Karpas-422 (cell line): ENCODE data around the gene NPW. TPM values are rescaled to one million over a fixed set of nuclear protein-coding genes. Genes with fewer than 3 reads are reported as not detected.

Source experiments
- DNase-seq: peaks from one replicate; pipeline ENCODE4 v3.0.0-alpha.2; 2015
- H2AFZ ChIP-seq: fragments of 200-600 bp; sonication (generic); 2 replicates; pipeline ENCODE4 v1.6.1; 2014; ENCODE audit warnings: antibody characterized with exemption, low read length, mixed read lengths
- H3K27ac ChIP-seq: fragments of 200-600 bp; sonication (generic); 2 replicates; pipeline ENCODE4 v1.5.1; 2014; ENCODE audit warnings: mild to moderate bottlenecking, low read length, moderate library complexity
- H3K27me3 ChIP-seq: fragments of 200-600 bp; sonication (generic); 2 replicates; pipeline ENCODE4 v1.6.1; 2014; ENCODE audit warnings: low read length, mixed read lengths
- H3K36me3 ChIP-seq: fragments of 200-600 bp; sonication (generic); 2 replicates; pipeline ENCODE4 v1.6.1; 2014; ENCODE audit warnings: low read length, mixed read lengths; ENCODE audit not compliant: insufficient read depth
- H3K4me1 ChIP-seq: fragments of 200-600 bp; sonication (generic); 2 replicates; pipeline ENCODE4 v1.6.1; 2014; ENCODE audit warnings: mild to moderate bottlenecking, low read length, mixed read lengths
- H3K4me2 ChIP-seq: fragments of 200-600 bp; sonication (generic); 2 replicates; pipeline ENCODE4 v1.6.1; 2014; ENCODE audit warnings: low read length, low read depth, mild to moderate bottlenecking; ENCODE audit not compliant: poor library complexity, severe bottlenecking
- H3K4me3 ChIP-seq: fragments of 200-600 bp; sonication (generic); 2 replicates; pipeline ENCODE4 v1.5.1; 2014; ENCODE audit warnings: mild to moderate bottlenecking, antibody characterized with exemption, low read length, mixed read lengths
- H3K79me2 ChIP-seq: fragments of 200-600 bp; sonication (generic); 2 replicates; pipeline ENCODE4 v1.6.1; 2014; ENCODE audit warnings: mild to moderate bottlenecking, low read length, mixed read lengths
- H3K9ac ChIP-seq: fragments of 200-600 bp; sonication (generic); 2 replicates; pipeline ENCODE4 v1.6.0; 2014; ENCODE audit warnings: low read length
- H3K9me2 ChIP-seq: fragments of 200-600 bp; sonication (generic), shearing (Covaris generic); replicated peaks from 2 replicates; pipeline ENCODE4 v1.6.0; 2014; ENCODE audit warnings: mild to moderate bottlenecking, low read length, moderate library complexity; ENCODE audit not compliant: insufficient read depth
- H3K9me3 ChIP-seq: fragments of 300-700, 200-600 bp; sonication (generic); 2 replicates; pipeline ENCODE4 v1.6.1; 2014; ENCODE audit warnings: low read length, mixed read lengths
- H4K20me1 ChIP-seq: fragments of 200-600 bp; sonication (generic); 2 replicates; pipeline ENCODE4 v1.6.1; 2014; ENCODE audit warnings: mild to moderate bottlenecking, antibody characterized with exemption, low read length, low read depth; ENCODE audit not compliant: insufficient read depth
- total RNA-seq: library from RNA; depleted of rRNA; stranded (reverse); fragments of >200 nt; shearing (Covaris generic); gene quantifications from 2 replicates; pipeline ENCODE4 v1.2.3, GENCODE V29; 2014; ENCODE audit warnings: low replicate concordance

Gene NPW
- total RNA-seq, 1 experiment from 2014 or later, result not detected

DNA sequence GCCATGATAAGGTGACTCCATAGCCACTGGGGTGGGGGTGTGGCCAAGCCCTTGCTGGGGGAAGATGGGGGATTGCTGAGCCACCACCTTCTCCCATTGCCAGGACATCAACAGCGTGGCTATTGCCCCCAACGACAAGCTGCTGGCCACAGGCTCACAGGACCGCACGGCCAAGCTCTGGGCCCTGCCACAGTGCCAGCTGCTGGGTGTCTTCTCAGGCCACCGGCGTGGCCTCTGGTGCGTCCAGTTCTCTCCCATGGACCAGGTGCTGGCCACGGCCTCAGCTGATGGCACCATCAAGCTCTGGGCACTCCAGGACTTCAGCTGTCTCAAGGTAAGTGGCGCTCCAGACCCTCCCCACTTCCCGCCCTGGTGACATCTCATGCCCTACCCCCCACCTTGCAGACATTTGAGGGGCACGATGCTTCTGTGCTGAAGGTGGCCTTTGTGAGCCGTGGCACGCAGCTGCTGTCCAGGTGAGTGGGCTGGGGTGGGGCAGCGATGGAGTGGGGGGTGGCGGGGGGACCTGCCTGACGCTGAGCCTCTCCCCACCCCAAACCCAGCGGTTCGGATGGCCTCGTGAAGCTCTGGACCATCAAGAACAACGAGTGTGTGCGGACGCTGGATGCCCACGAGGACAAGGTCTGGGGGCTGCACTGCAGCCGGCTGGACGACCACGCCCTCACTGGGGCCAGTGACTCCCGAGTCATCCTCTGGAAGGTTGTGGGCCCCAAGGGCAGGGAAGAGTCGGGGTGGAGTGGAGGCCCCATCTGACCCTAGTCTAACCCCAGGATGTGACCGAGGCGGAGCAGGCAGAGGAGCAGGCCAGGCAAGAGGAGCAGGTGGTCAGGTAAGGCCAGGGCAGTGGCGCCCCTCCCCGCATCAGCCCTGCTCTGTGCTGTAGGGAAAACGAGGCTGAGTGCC lies 42.4 kb upstream of the NPW start:
- H3K4me1 ChIP-seq, result peaks cover 19% of the 10 kb centered on the region
- H3K4me2 ChIP-seq, result no peak overlapping the region
- no peaks in the 10 kb centered on the region for H3K9me2 ChIP-seq
- H3K9me3 ChIP-seq, result no peaks in the 10 kb centered on the region
- no peak overlapping the region for H2AFZ ChIP-seq
- no peak overlapping the region for H3K4me3 ChIP-seq
- H3K9ac ChIP-seq, result no peak overlapping the region
- H4K20me1 ChIP-seq, result no peaks in the 10 kb centered on the region; the same call in 1 of the 2 replicates
- H3K27me3 ChIP-seq, result no peaks in the 10 kb centered on the region
- no peak overlapping the region for H3K27ac ChIP-seq
- DNase-seq, result no peak
- H3K36me3 ChIP-seq, result peaks cover 2% of the 10 kb centered on the region; the same call in 1 of the 2 replicates
- H3K79me2 ChIP-seq, result peaks cover 18% of the 10 kb centered on the region

DNA sequence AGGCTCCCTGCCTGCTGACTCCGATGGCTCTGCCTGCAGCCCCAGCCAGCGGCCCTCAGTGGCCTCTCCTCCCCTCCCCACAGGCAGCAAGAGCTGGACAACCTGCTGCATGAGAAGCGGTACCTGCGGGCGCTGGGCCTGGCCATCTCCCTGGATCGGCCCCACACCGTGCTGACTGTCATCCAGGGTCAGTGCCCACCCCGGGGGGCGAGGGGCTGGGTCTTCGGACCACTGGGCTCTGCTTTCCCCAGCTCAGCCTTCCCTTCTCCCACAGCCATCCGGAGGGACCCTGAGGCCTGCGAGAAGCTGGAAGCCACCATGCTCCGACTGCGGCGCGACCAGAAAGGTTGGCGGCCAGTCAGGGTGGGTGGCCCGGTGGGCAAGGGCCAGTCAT lies 41.7 kb upstream of the NPW start:
- Histone ChIP-seq H3K27ac (no peak overlapping the region), H3K27me3 (no peaks in the 10 kb centered on the region), H3K36me3 (peaks cover 2% of the 10 kb centered on the region; the same call in 1 of the 2 replicates), H3K9ac (no peak overlapping the region), H3K9me3 (no peaks in the 10 kb centered on the region), H3K4me3 (no peak overlapping the region), H4K20me1 (no peaks in the 10 kb centered on the region; the same call in 1 of the 2 replicates), H2AFZ (no peak overlapping the region), H3K79me2 (peaks cover 11% of the 10 kb centered on the region), H3K4me1 (peaks cover 16% of the 10 kb centered on the region), H3K4me2 (no peak overlapping the region), H3K9me2 (no peaks in the 10 kb centered on the region)
- no peak for DNase-seq

DNA sequence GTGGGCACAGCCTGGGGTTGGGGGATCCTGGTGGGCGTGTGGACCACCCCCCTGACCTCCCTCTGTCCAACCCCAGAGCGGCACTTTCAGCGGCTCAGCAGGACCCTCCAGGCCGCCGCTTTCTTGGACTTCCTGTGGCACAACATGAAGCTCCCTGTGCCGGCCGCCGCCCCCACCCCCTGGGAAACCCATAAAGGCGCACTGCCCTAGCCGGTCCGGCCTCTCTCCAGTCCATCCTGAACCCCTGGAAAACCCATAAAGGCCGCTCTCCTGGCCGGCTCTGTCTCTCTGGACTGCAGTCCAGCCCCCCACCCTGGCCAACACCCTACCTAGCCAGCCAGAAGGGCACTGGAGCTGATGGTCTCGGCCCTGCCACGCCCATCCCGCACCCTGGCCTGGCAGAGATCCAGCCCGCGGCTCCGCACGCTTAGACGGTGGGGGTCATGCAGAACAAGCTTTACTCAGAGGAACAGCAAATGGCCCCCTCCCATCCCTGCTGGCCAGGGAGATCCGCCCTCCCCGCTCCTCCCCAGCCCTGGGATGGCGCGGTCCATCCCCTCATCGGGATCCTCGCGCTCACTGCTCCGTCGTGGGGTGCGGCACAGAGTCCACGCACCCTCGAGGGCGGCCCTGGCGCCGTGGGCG lies 41.0 kb upstream of the NPW start:
- Histone ChIP-seq H3K9me2 (no peaks in the 10 kb centered on the region), H3K79me2 (peaks cover 4% of the 10 kb centered on the region), H3K27me3 (no peaks in the 10 kb centered on the region), H3K9me3 (no peaks in the 10 kb centered on the region), H3K9ac (no peak overlapping the region), H4K20me1 (no peaks in the 10 kb centered on the region), H3K36me3 (peaks cover 2% of the 10 kb centered on the region; the same call in 1 of the 2 replicates), H3K4me2 (no peak overlapping the region), H3K4me3 (no peak overlapping the region), H3K4me1 (peaks cover 11% of the 10 kb centered on the region), H2AFZ (no peak overlapping the region), H3K27ac (no peak overlapping the region)
- DNase-seq, result no peak

DNA sequence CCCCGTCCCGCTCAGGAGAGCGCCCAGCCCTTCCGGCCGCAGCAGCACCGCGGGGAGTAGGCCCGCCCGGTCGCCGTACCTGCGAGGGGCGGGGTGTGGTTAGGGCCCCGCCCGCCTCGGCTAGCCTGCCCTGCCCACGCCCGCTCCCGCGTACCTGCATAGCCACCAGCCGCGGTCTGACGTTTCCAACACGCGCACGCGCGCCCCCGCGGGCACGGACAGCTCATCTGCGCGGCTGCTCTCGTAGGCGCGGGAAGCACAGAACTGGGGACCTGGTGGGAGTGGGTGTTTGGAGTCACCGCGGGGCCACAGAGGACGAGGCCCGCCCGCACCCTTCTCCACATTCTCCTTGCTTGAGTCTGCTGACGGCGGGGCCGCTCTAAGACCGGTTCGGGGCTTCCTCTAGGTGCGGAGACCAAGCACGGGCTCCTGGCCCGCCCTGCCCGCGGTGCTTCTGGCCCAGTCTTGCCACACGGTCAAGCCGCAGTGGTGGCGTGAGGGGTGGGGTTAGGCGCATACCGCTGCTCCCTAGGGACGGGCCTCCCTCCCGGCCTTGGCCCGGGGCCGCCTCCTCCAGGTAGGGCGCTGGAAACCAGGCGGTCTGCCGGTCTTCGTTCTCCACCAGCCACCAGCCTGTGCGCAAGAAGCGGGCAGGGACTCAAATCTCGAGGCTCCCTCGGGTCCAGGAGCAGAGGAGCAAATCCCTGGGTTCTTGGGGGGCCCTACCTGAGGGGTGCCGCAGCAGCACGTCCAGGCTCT lies 40.1 kb upstream of the NPW start:
- Histone ChIP-seq H3K79me2 (peaks cover under 1% of the 10 kb centered on the region), H4K20me1 (no peaks in the 10 kb centered on the region), H3K27me3 (no peaks in the 10 kb centered on the region), H2AFZ (no peak overlapping the region), H3K4me2 (no peak overlapping the region), H3K4me1 (peaks cover 11% of the 10 kb centered on the region), H3K9me3 (no peaks in the 10 kb centered on the region), H3K9ac (no peak overlapping the region), H3K4me3 (no peak overlapping the region), H3K36me3 (peaks cover 2% of the 10 kb centered on the region; the same call in 1 of the 2 replicates), H3K9me2 (no peaks in the 10 kb centered on the region), H3K27ac (no peak overlapping the region)
- DNase-seq, result no peak

DNA sequence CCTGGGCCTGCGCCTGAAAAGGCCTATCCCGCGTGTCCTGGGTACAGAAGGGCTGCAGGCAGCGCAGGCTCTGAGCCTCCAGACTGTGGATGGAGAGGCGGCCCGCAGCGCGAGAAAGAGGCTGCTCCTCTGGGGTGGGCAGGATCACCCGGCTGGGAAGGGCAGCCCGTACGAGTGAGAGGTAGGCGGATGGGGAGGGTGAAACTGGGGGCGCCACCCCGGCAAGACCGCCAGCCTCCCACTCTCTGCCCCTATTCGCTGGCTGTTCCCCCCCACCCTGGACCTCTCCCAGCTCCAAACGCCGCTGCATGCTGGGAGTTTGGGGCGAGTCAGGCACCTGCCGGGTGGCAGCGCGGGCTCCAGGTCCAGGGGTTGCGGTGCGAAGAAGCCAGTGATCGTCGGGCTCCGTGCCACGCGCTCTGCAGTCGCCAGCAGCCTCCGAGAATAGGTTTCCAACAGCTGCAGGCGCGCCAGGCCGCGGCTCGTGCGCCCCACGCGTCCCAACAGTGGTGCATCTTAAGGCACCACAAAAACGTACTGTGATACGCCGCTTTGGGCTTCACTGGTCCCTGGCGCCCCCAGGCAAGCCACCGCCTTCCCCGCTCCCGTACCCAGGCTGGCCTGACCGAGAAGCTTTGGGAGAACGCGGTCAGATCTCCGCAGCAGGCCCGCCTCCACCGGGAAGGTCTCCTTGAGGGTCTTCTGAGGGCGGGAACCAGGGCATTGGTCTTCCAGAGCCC lies 39.4 kb upstream of the NPW start:
- Histone ChIP-seq H3K27ac (no peak overlapping the region), H4K20me1 (no peaks in the 10 kb centered on the region), H3K4me1 (peaks cover 15% of the 10 kb centered on the region), H3K9ac (no peak overlapping the region), H3K9me2 (no peaks in the 10 kb centered on the region), H3K27me3 (no peaks in the 10 kb centered on the region), H3K9me3 (no peaks in the 10 kb centered on the region), H2AFZ (no peak overlapping the region), H3K4me2 (no peak overlapping the region), H3K4me3 (no peak overlapping the region), H3K36me3 (peaks cover 2% of the 10 kb centered on the region; the same call in 1 of the 2 replicates), H3K79me2 (peaks cover 8% of the 10 kb centered on the region)
- DNase-seq, result no peak

DNA sequence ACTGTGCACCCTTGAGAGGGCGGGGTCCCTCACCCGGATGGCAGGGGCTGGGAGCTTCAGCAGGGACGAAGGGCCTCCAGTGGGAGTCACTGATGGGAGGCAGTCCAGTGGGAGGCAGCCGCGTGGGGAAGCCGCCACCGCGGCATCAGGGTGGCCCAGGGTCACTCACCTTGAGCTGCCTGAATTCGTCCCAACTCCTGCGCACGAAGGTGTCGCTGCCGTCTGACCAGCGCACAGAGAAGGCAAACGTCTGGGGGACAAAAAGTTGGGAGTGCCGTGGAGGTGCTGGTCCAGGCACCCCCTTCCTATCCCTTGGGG lies 38.9 kb upstream of the NPW start:
- H3K4me1 ChIP-seq, result peaks cover 21% of the 10 kb centered on the region
- DNase-seq, result no peak
- peaks cover 2% of the 10 kb centered on the region; the same call in 1 of the 2 replicates for H3K36me3 ChIP-seq
- peaks cover 11% of the 10 kb centered on the region for H3K79me2 ChIP-seq
- no peak overlapping the region for H2AFZ ChIP-seq
- H3K9ac ChIP-seq, result no peak overlapping the region
- H3K27ac ChIP-seq, result no peak overlapping the region
- no peaks in the 10 kb centered on the region for H3K9me2 ChIP-seq
- no peak overlapping the region for H3K4me2 ChIP-seq
- no peaks in the 10 kb centered on the region for H3K27me3 ChIP-seq
- H4K20me1 ChIP-seq, result no peaks in the 10 kb centered on the region
- no peaks in the 10 kb centered on the region for H3K9me3 ChIP-seq
- H3K4me3 ChIP-seq, result no peak overlapping the region

DNA sequence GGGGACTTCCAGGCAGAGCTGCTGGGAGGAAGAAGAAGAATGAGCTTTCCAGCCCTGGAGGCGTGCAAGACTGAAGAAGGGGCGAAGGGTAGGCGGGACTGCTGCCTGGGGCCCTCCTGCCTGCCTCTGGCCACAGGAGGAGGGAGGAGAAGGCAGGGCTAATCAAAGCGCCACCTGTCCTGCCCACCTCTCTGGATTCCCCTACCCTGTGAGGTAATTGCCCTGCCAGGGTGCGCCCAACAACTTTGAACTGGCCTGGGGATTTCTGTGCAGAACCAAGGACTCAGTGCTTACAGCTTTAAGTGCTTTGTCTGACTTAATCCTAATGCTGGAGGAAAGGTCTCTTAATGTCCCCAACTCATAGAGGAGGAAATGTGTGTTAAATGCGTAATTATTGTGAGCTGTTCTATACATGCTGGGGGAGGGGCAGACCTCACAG lies 38.2 kb upstream of the NPW start, which contains the start of gene NOXO1:
Gene NOXO1, minus strand, starts transcription at position 72 of the 439 bp plus-strand sequence. CDS start 290 bp downstream, outside the sequence.
- Histone ChIP-seq H3K4me1 (peaks cover 23% of the 10 kb centered on the region), H3K9ac (no peak within 1 kb of the TSS), H3K4me2 (no peak within 1 kb of the TSS), H3K27ac (no peak within 1 kb of the TSS), H3K4me3 (no peak within 1 kb of the TSS), H3K27me3 (no peaks in the 10 kb centered on the region), H3K9me2 (no peaks in the 10 kb centered on the region), H3K9me3 (no peaks in the 10 kb centered on the region), H2AFZ (no peak within 1 kb of the TSS), H4K20me1 (no peaks in the 10 kb centered on the region), H3K79me2 (peaks cover 11% of the 10 kb centered on the region), H3K36me3 (peaks cover 2% of the 10 kb centered on the region; the same call in 1 of the 2 replicates)
- peak; percentile 64 for DNase-seq
